GM08714 (cell line): ENCODE results near the gene ZFYVE28.

Experiments
- H3K4me3 ChIP-seq: fragments of 200-500 bp; sonication (Bioruptor generic); 2 replicates; pipeline ENCODE4 v1.5.1; 2014; ENCODE audit warnings: mild to moderate bottlenecking, low read length, inconsistent platforms
- ZNF274 ChIP-seq: IDR thresholded peaks from 2 replicates; pipeline ENCODE4 v1.6.1; 2012; ENCODE audit warnings: mild to moderate bottlenecking, low read depth, low read length

Gene ZFYVE28

GRCh38 chr4:2258091-2259035, 160.1 kb downstream of the ZFYVE28 start:
- no peak overlapping the region for H3K4me3 ChIP-seq
- TF ChIP-seq ZNF274, result no peak

DNA sequence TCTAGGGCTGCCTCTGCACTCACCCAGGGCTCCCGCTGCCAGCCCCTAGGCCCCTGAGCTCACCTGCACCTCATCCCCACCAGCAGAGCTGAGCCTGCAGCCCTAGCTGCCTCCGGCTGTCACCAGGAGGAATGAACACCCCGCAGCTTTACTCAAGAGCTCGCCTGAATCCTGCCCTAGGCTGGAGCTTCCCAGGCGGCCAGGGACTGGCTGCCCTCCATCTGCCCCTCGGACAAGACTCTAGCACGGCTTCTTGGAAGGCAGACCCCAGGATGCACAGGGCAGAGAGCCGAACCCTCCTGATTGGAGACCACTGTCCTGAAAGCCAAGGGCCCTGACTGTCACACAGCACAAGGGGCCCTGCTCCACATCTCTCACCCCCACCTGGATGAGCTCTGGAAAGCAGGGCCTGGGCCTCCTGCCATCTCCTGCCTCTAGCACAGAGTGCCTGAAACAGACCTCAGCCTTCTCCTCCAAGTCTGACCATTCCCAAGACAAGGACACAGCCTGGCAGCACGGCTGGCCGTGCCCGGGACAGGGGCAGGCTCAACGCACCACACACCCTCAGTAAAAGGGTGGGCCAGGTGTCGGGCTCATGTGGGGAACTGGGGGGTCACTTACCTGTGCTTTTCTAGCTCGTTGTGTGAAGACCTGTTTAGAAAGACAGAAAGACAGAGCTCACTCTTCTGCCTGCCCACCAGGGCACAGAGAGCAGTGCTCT, 160.9 kb downstream of the ZFYVE28 start:
- H3K4me3 ChIP-seq, result no peak overlapping the region
- no peak for TF ChIP-seq ZNF274

DNA sequence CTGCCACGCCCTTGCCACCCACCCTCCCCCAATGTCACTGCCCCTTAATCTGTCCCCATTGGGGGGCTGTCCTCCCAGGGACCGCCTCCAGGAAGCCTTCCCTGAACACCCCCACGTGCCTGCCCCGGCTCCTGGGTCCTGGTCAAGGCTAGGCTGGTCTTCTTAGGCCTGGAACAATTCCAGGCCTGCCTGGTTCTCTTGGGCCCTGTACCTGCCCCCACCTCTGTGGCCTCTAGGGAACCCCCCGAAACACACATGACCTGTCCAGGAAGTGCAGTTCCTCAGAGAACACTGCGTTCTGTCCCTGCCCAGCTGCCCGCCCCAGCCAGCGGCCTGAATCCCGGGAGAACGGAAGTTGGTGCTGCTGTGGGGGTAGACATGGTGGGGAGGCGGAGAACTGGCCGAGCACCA, 161.7 kb downstream of the ZFYVE28 start:
- TF ChIP-seq ZNF274, result no peak
- H3K4me3 ChIP-seq, result no peak overlapping the region

DNA sequence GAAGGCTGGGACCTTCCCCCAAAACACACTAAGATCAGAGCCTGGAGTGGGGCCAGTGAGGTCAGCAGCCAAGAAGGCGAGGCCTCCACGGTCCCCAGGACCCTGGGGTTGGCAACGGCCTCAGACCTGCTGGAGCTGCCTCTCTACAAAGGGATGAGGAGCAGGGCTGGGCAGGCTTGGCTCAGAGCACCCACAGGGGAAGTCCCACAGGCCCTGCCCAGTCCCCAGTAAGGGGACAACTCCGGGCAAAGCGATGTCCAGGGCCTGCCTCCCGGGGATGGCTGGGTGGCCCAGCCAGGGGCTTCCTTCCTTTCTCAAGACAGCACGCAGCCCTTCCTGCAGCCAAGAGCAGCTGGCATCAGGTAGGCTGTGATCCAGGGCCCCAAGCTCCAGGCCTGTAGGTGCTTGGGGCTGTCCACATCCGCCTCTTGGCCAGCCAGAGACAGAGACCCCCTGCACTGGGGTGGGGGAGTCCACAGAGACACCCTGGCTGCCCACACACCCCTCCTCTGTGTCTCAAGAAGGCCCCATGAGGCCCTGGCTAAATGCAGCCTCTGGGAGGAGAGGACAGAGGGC, 162.2 kb downstream of the ZFYVE28 start:
- H3K4me3 ChIP-seq, result no peak overlapping the region
- no peak for TF ChIP-seq ZNF274

DNA sequence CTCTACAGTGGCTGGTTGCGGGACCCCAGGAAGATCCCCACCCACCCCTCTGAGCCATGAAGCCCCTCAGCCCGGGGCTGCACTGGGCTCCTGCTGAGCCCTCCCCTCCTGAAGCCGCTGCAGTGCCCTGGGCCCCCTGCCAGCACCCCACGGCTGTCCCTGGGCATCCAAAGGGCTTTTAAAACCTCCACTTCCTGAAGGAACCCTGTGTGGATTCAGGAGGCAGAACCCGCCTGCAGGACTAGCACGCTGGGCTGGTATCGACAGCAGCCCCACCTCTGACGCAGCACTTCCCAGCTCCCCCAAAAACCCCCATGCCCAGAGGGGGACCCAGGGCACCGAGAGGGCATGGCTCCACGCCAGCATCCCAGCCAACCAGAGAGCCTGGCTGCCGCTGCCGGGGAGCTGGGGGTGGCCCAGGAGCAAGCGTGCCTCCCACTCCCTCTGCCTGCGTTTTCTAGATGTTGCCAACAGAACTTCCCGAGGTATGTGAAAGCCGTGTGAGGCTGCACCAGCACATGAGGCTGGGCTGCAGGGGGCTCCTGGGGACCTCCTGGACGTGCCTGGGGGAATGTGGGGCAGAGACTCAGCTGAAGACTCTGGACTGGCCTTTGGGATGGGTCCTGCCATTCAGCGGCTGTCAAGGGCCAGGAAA, 162.8 kb downstream of the ZFYVE28 start:
- TF ChIP-seq ZNF274, result no peak

DNA sequence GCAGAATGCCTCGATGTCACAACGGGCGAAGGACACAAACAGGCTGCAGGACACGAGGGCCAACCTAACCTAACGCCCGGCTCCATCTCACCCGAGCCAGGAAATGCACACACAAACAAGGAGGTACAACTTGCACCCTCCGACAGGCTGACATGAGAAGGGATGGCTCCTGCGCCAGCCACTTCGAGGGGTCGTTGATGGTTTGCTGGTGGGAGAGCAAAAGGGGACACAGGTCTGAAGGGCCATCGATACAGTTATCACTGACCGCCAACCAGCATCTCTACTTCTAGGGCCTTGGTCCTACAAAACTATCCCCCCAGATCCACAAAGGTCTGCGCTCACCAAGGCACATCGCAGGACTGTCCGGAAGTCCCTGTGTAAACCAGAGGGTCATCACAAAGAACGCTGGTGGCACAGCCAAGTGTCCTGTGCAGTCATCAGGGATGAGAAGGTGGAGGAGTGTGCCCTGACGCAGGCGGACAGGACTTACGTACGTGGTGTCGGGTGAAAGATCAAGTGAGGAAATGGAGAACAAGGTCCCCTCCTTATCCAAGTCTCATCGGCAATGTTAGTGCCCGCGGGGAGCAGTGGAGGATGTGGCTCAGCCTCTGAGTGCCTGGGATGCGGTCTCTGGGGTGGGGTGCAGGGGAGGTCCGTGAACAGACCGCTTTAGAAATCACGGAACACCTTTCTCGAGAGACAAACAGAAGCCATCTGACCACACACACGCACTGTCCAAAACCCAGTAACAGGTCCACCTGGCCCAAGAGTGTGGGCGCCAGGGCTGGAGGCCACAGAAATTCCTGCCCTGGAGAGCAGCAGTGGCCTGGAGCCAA, 163.6 kb downstream of the ZFYVE28 start:
- no peak overlapping the region for H3K4me3 ChIP-seq
- no peak for TF ChIP-seq ZNF274

More for the DNA sequence above, 162.8 kb downstream of the ZFYVE28 start:
- H3K4me3 ChIP-seq, result no peak overlapping the region

GRCh38 chr4:2253160-2254084, 165.0 kb downstream of the ZFYVE28 start:
- no peak for TF ChIP-seq ZNF274
- H3K4me3 ChIP-seq, result no peak overlapping the region

GRCh38 chr4:2252530-2253091, 165.8 kb downstream of the ZFYVE28 start:
- H3K4me3 ChIP-seq, result no peak overlapping the region
- TF ChIP-seq ZNF274, result no peak

- no peak for TF ChIP-seq ZNF274
- no peak overlapping the region for H3K4me3 ChIP-seq
These were observed 166.5 kb downstream of the ZFYVE28 start for GRCh38 chr4:2251795-2252529.

- no peak for TF ChIP-seq ZNF274
- H3K4me3 ChIP-seq, result no peak overlapping the region
These were observed 167.2 kb downstream of the ZFYVE28 start for GRCh38 chr4:2251073-2251794.
